Esophagus squamous epithelium (tissue), 4 donors: ENCODE results near the gene PRSS2.

ENCODE experiments used
- CTCF ChIP-seq, 6 experiments: fragments of 450-650 bp in 4 of 6; fragments of 200-600 bp in 2 of 6; sonication (generic) in 2 of 6; IDR thresholded peaks; one replicate each; pipeline ENCODE4 v1.5.1; 2016 to 2019; ENCODE audit warnings: antibody characterized with exemption in 6 of 6, mild to moderate bottlenecking in 4 of 6, moderate library complexity in 4 of 6
- POLR2A ChIP-seq, 4 donors: fragments of 450-650 bp; IDR thresholded peaks; one replicate each; pipeline ENCODE4 v1.6.1; 2017; ENCODE audit warnings: antibody characterized with exemption in 4 of 4, mild to moderate bottlenecking in 4 of 4, moderate library complexity in 3 of 4

- TF ChIP-seq CTCF (IDR thresholded peaks at IDR 0.05) (no peak), POLR2A (IDR thresholded peaks at IDR 0.05) (no peak)
These were observed 31.5 kb downstream of the PRSS2 start for GRCh38 chr7:142802301-142802700.
